GM13977 (cell line): Measurements from ENCODE around the gene SENP8.

Experiments
- DNase-seq: peaks from one replicate; pipeline ENCODE4 v3.0.0; 2012; ENCODE audit warnings: low spot score
- CTCF ChIP-seq: IDR thresholded peaks from 2 replicates; pipeline ENCODE4 v1.5.1; 2012; ENCODE audit warnings: mild to moderate bottlenecking, control low read depth; ENCODE audit not compliant: insufficient read depth; ENCODE audit errors: extremely low read depth, missing control alignments
- in situ Hi-C: fragments of 300-500 bp; cut with MboI; formaldehyde crosslinking; loops from one replicate; pipeline ENCODE4 v1.12.0; 2022; ENCODE audit warnings: low sequenced_read_pairs, low pct_unique_long_range_greater_than_20kb, mixed read lengths, inconsistent platforms; ENCODE audit not compliant: unreplicated experiment

SENP8 gene

GRCh38 chr15:72127724-72128322, 9.6 kb downstream of the SENP8 start:
- no peak for TF ChIP-seq CTCF
- DNase-seq = no peak
- in situ Hi-C loops = no loop called here

- no peak for TF ChIP-seq CTCF
- in situ Hi-C loops = no loop called here
- no peak for DNase-seq
These were observed 10.2 kb downstream of the SENP8 start for GRCh38 chr15:72128359-72128758.

GRCh38 chr15:72130272-72130671, 12.1 kb downstream of the SENP8 start:
- DNase-seq = no peak
- no peak for TF ChIP-seq CTCF
- in situ Hi-C loops = no loop called here

- in situ Hi-C loops = no loop called here
- TF ChIP-seq CTCF = no peak
- no peak for DNase-seq
These were observed 13.7 kb downstream of the SENP8 start for GRCh38 chr15:72131922-72132321.

GRCh38 chr15:72133211-72133610, 15.0 kb downstream of the SENP8 start:
- in situ Hi-C loops = no loop called here
- DNase-seq = no peak

GRCh38 chr15:72135719-72136118, 17.5 kb downstream of the SENP8 start:
- no peak for DNase-seq
- no peak for TF ChIP-seq CTCF
- in situ Hi-C loops = no loop called here

More at GRCh38 chr15:72133211-72133610, 15.0 kb downstream of the SENP8 start:
- TF ChIP-seq CTCF = no peak
